Fibroblast of lung (primary cell): Measurements from ENCODE around the gene TNFSF12. TPM values are rescaled to one million over a fixed set of nuclear protein-coding genes. Genes with fewer than 3 reads are reported as not detected.

ENCODE experiments used
- DNase-seq, 2 donors: peaks; one replicate each; pipeline versions ENCODE4 v3.0.0 to v3.0.0-alpha.2; 2010; ENCODE audit warnings: low read depth in 2 of 2
- H2AFZ ChIP-seq: 2 replicates; pipeline ENCODE4 v1.5.1; 2012; ENCODE audit warnings: low read length, control low read depth, inconsistent platforms
- H3K27ac ChIP-seq: 2 replicates; pipeline ENCODE4 v1.5.1; 2011; ENCODE audit warnings: low read length, control low read depth; ENCODE audit not compliant: insufficient read depth
- H3K27me3 ChIP-seq: 2 replicates; pipeline ENCODE4 v1.5.1; 2011; ENCODE audit warnings: mild to moderate bottlenecking, low read length; ENCODE audit not compliant: control insufficient read depth, insufficient read depth
- H3K36me3 ChIP-seq: 2 replicates; pipeline ENCODE4 v1.5.1; 2011; ENCODE audit warnings: low read length; ENCODE audit not compliant: control insufficient read depth, insufficient read depth
- H3K4me1 ChIP-seq: 2 replicates; pipeline ENCODE4 v1.5.1; 2011; ENCODE audit warnings: low read length; ENCODE audit not compliant: control insufficient read depth, insufficient read depth; ENCODE audit errors: extremely low read depth
- H3K4me2 ChIP-seq: 2 replicates; pipeline ENCODE4 v1.5.1; 2011; ENCODE audit warnings: low read length, control low read depth; ENCODE audit not compliant: insufficient read depth; ENCODE audit errors: extremely low read depth
- H3K4me3 ChIP-seq, 4 experiments: fragments of 200-600 bp in 1 of 4; sonication (generic) in 1 of 4; replicated peaks in 1 of 4; 2 replicates each; pipeline ENCODE4 v1.5.1; 2011 to 2016; ENCODE audit warnings: low read length in 4 of 4, low read depth in 3 of 4, mild to moderate bottlenecking in 3 of 4, control low read depth in 2 of 4, inconsistent platforms in 1 of 4, mixed read lengths in 1 of 4; ENCODE audit not compliant: insufficient read depth in 1 of 4; ENCODE audit errors: control extremely low read depth in 1 of 4
- H3K79me2 ChIP-seq: 2 replicates; pipeline ENCODE4 v1.5.1; 2012; ENCODE audit warnings: mild to moderate bottlenecking, low read length, inconsistent platforms; ENCODE audit not compliant: control insufficient read depth, insufficient read depth
- H3K9ac ChIP-seq: 2 replicates; pipeline ENCODE4 v1.5.1; 2011; ENCODE audit warnings: mild to moderate bottlenecking, low read length, control low read depth; ENCODE audit not compliant: insufficient read depth
- H3K9me3 ChIP-seq: 2 replicates; pipeline ENCODE4 v1.5.1; 2012; ENCODE audit warnings: low read depth, low read length; ENCODE audit not compliant: control insufficient read depth, insufficient read depth
- H4K20me1 ChIP-seq: 2 replicates; pipeline ENCODE4 v1.5.1; 2011; ENCODE audit warnings: low read length; ENCODE audit not compliant: control insufficient read depth, insufficient read depth; ENCODE audit errors: extremely low read depth
- CTCF ChIP-seq, 2 donors: IDR thresholded peaks in 1 of 2; conservative IDR thresholded peaks in 1 of 2; 1 replicate in 1 of 2; 2 replicates in 1 of 2; pipeline ENCODE4 v1.5.1; 2011 to 2012; ENCODE audit warnings: low read length in 2 of 2, control low read depth in 1 of 2, inconsistent platforms in 1 of 2, low read depth in 1 of 2, mild to moderate bottlenecking in 1 of 2
- EZH2 ChIP-seq: IDR thresholded peaks from 2 replicates; pipeline ENCODE4 v1.5.1; 2012; ENCODE audit warnings: low read length, control low read depth, mild to moderate bottlenecking; ENCODE audit errors: missing control alignments
- polyA plus RNA-seq, 2 donors: library from polyadenylated mRNA; depleted of rRNA in 1 of 2; stranded (reverse) in 1 of 2; unstranded in 1 of 2; fragments of >200 nt; gene quantifications; 2 replicates each; pipeline ENCODE4 v1.2.1, GENCODE V29; 2011 to 2012; ENCODE audit warnings: missing spikeins in 1 of 2
- total RNA-seq: library from RNA; depleted of rRNA; stranded (reverse); fragments of >200 nt; gene quantifications from 2 replicates; pipeline ENCODE4 v1.2.1, GENCODE V29; 2014

TNFSF12 gene
- total and polyA plus RNA-seq, 2 donors (not counting 1 experiment from before 2014, with no cell fraction given), result 9.6 to 34.4 TPM

GRCh38 chr17:7556627-7557026, 7.8 kb downstream of the TNFSF12 start:
- Histone ChIP-seq H3K36me3 (no peaks in the 10 kb centered on the region), H3K4me2 (no peak overlapping the region), H3K4me1 (peaks cover 11% of the 10 kb centered on the region), H3K27me3 (no peaks in the 10 kb centered on the region), H3K27ac (no peak overlapping the region), H2AFZ (no peak overlapping the region), H4K20me1 (no peaks in the 10 kb centered on the region), H3K4me3 (no peak overlapping the region), H3K9ac (no peak overlapping the region), H3K79me2 (no peaks in the 10 kb centered on the region), H3K9me3 (no peaks in the 10 kb centered on the region)
- TF ChIP-seq CTCF (conservative IDR thresholded peaks at IDR 0.05 in 1 of 2, IDR thresholded peaks at IDR 0.05 in 1 of 2; ENCODE audit: low read depth in 1 of 2, low read length in 2 of 2) (no peak), EZH2 (no peak)
- no peak for DNase-seq

- Histone ChIP-seq H3K4me3 (no peak overlapping the region), H3K9me3 (no peaks in the 10 kb centered on the region), H3K36me3 (no peaks in the 10 kb centered on the region), H4K20me1 (no peaks in the 10 kb centered on the region), H2AFZ (no peak overlapping the region), H3K27me3 (no peaks in the 10 kb centered on the region), H3K79me2 (peaks cover 4% of the 10 kb centered on the region), H3K4me1 (peaks cover 11% of the 10 kb centered on the region), H3K9ac (no peak overlapping the region), H3K4me2 (no peak overlapping the region), H3K27ac (no peak overlapping the region)
- no peak for TF ChIP-seq CTCF (conservative IDR thresholded peaks at IDR 0.05 in 1 of 2, IDR thresholded peaks at IDR 0.05 in 1 of 2; ENCODE audit: low read depth in 1 of 2, low read length in 2 of 2)
- TF ChIP-seq EZH2, result no peak
- no peak for DNase-seq
Observed at GRCh38 chr17:7557147-7557764, 8.4 kb downstream of the TNFSF12 start.

GRCh38 chr17:7557775-7558543, 9.1 kb downstream of the TNFSF12 start:
- Histone ChIP-seq H3K27ac (peak overlapping the region; percentile 13), H3K27me3 (no peaks in the 10 kb centered on the region), H2AFZ (peak overlapping the region; percentile 28), H3K4me3 (peak overlapping the region in 1 of 4 experiments; percentile 35), H3K4me1 (peaks cover 17% of the 10 kb centered on the region), H3K9me3 (no peaks in the 10 kb centered on the region), H3K36me3 (no peaks in the 10 kb centered on the region), H3K79me2 (peaks cover 11% of the 10 kb centered on the region), H3K4me2 (peak overlapping the region; percentile 61), H3K9ac (peak overlapping the region; percentile 1), H4K20me1 (no peaks in the 10 kb centered on the region)
- peak; percentile 72 to 77 for DNase-seq
- TF ChIP-seq CTCF (conservative IDR thresholded peaks at IDR 0.05 in 1 of 2, IDR thresholded peaks at IDR 0.05 in 1 of 2; ENCODE audit: low read depth in 1 of 2, low read length in 2 of 2) (no peak), EZH2 (no peak)
